Midbrain (tissue), 1 donor: ENCODE measurements around the gene MBD3L2B.

Experiments used
- DNase-seq: peaks from one replicate; lab custom pipeline; 2025; lab: John Stamatoyannopoulos, UW

Gene MBD3L2B

DNA sequence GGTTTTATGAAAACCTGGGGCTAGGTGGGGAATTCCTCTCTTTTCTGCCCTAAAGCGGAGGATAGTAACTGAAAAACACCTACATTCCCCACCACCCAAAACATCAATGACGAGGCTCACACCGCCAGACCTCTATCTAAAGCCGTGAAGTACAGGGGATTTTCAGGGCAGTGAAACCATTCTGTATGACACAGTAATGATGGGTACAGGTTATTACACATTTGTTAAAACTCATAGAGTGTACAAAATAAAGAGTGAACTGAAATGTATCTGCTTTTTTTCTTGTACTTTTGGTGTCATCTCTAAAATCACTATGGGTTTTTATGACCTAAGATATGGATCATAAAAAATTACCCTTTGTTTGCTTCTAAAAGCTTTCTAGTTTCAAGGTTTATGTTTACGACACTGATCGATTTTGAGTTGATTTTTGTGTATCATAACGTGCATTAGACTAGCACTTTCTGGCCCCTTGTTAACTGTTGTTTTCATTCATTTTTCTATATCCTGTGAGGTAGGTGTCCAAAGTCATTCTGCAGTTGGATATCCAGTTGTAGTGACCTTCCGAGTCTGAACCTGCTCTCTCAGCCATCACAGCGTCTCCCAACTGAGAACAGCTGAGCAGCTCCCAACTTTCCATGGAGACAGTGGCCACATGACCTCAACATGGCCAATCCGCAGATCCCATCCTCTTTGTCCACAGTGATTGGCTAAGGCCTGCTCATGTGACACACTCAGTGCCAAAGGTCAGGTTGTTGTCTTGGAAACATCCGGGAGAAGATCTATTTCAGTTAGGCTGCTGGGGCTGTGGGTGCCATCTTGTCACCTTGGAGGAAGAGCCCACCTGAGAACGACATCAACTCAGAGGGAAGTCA is 10.3 kb downstream of the MBD3L2B start:
- no peak for DNase-seq

GRCh38 chr19:7007859-7008258 is 13.4 kb downstream of the MBD3L2B start:
- DNase-seq, result no peak

GRCh38 chr19:7006135-7006704 is 15.0 kb downstream of the MBD3L2B start:
- DNase-seq, result no peak

- no peak for DNase-seq
These were observed 16.8 kb downstream of the MBD3L2B start for GRCh38 chr19:7004313-7004931.

- no peak for DNase-seq
These were observed 20.4 kb downstream of the MBD3L2B start for GRCh38 chr19:7000816-7001215.

DNA sequence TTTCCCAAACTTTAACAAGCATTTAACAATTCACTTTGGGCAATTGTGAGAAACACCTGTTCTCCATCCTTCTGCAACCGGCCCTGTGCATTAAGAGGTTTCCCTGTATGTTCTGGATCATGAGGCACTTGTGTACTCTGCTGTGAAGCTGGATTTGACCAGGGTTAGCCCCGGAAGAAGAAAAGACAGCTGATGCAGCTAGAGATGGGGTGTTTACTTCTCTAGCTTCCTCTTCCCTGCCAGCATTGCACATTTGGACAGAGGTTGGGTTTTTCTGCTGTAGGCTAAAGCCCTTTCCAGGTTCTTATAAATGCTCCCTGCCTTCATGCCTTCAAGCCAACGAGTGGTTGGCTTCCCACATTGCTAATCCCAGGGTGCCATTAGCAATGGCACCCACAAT is 20.9 kb downstream of the MBD3L2B start:
- no peak for DNase-seq

GRCh38 chr19:6999933-7000332 is 21.3 kb downstream of the MBD3L2B start:
- DNase-seq, result no peak

DNA sequence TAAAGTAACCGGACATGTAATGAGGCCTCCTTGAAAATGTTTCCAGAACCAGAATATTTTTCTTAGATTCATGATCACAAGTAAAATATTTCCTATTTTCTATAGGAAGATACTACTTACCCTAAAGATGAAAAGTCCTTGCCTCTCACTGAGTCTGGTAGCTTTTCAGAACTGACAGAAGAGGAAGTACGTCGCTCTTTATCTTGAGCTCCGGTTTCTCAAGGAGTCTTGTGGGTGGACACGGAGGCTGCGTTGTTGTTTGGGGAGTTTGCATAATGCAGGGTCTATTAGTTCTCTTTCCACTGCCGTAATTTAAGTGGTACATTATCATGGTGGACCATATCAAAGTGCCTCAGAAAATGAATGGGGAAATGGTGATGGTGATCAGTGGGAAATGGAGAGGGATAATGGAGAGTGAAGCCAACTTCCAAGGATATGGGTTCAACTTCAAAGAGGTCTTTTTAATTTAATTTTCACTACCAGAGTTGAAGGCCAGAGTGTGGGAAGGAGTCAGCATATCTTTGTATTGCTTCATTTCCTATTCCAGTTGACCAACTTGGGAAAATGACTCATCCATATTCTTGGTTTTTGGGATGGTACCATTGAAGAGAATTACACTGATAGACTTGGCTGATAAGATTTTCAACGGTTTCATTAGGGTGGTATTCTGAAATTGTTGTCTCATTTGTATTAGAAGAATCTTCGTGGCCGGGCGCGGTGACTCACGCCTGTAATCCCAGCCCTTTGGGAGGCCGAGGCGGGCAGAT is 23.4 kb downstream of the MBD3L2B start:
- no peak for DNase-seq

DNA sequence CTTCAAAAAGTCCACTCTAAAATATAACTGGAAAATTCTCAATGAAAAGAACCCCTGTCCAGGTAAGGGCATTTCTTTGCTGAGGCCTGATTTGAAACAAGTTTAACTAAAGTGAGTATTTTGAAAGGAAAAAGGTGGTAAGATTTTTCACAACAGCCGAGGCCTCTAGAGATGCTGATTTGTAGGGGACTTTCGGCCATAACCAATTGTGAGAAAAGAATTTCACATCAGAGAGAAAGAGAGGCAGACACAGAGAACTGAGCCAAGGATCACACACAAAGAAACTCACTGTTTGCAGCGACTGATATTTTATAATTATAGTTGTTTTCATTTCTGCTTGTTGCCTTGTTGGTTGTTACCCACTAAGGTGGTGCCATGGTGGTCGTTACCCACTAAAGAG is 24.4 kb downstream of the MBD3L2B start:
- DNase-seq, result no peak

- DNase-seq, result no peak
These were observed 26.2 kb downstream of the MBD3L2B start for GRCh38 chr19:6995054-6995453.

- DNase-seq, result no peak
These were observed 33.0 kb downstream of the MBD3L2B start for GRCh38 chr19:6988257-6988656.

- no peak for DNase-seq
These were observed 33.4 kb downstream of the MBD3L2B start for GRCh38 chr19:6987850-6988249.

- no peak for DNase-seq
These were observed 37.8 kb downstream of the MBD3L2B start for GRCh38 chr19:6983448-6983847.

DNA sequence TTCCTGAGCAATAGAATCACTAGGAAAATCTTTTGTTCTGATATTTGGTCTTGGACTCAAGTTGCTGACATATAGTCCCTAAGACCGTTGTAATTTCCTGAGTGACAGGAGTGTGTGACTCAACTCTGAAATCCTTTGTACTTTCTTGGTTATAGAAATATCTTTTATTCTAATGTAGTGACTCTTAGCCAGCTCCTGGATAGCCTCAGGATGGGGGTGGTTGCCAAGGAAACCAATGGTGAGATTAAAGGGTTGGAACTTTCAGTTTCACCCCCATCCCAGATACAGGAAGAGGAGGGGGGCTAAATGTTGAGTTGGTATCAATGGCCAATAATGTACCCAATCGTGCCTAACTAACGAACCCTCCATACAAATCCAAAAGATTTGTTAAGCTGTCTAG is 41.8 kb downstream of the MBD3L2B start:
- DNase-seq, result no peak

- no peak for DNase-seq
These were observed 45.0 kb downstream of the MBD3L2B start for GRCh38 chr19:6976197-6976596.

DNA sequence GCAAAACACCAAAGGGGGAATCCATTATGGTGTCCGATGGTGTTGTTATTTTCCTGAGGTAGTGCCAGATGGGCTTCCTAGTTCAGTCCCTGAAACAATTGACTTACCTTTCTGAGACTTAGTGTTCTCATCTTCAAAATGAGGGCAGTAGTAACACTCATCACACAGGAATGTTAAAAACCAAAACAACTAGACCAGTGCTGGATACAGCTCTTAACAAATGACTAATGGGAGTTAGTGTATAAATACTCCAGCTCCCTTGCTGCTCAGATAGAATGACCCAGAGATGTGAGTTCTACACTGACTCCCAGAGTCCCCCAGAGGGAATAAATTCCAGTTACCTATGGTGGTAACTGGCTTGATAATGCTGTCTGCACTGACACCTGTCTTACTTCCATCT is 49.9 kb downstream of the MBD3L2B start:
- no peak for DNase-seq

DNA sequence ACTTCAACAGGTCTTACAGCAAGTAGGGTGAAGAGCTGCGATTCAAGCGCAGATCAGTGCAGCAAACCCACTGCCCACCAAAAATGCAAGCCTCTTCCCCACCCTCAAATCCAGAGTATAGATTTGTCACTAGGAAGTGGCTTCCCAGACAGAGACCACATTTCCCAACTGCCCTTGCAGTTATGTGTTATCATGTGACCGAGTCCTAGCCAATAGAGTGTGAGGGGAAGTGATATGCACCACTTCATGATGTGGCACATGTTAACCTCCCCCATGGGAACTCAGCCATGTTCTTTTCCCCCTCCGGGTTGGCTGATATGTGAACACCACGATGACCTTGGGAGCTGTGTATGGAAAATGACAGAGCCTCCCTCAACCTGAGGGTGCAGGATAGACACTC is 50.8 kb downstream of the MBD3L2B start:
- DNase-seq, result no peak

DNA sequence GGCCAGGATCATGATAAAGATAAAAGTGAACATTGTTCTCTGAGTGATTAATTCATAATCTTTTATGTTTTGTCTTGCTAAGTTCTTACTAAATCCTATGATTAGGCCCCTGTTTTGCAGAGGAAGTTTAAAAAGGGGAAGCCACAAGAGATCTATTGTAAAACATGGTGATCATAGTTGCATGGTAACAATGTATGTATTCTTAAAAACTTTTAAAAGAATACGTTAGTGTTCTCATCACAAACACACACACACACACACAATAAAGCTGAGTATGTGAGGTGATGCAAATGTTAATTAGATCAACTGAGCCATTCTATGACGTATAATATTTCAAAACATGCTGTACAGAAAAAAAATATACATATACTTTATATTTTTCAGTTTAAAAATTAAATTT is 51.2 kb downstream of the MBD3L2B start:
- no peak for DNase-seq

GRCh38 chr19:6969490-6969889 is 51.7 kb downstream of the MBD3L2B start:
- no peak for DNase-seq
